HG03139 (cell line): ENCODE data around the gene SH3PXD2A.
"Not testable (repeated sequence)": the region's sequence is repeated elsewhere in the genome, so short reads cannot be mapped to it uniquely, and the experiment has no call there.

ENCODE experiments used
- ATAC-seq: cut with Tn5 transposase; IDR thresholded peaks from one replicate; pipeline ENCODE4 v1.9.1; 2021; ENCODE audit not compliant: unreplicated experiment

Gene SH3PXD2A

GRCh38 chr10:103649654-103650423, 205.5 kb downstream of the SH3PXD2A start:
- no peak for ATAC-seq

- no peak for ATAC-seq
These were observed 206.5 kb downstream of the SH3PXD2A start for GRCh38 chr10:103648636-103649532.

- no peak for ATAC-seq
These were observed 207.1 kb downstream of the SH3PXD2A start for GRCh38 chr10:103648251-103648635.

- no peak for ATAC-seq
These were observed 209.1 kb downstream of the SH3PXD2A start for GRCh38 chr10:103646304-103646703.

- no peak for ATAC-seq
These were observed 210.0 kb downstream of the SH3PXD2A start for GRCh38 chr10:103645141-103646054.

GRCh38 chr10:103643381-103643780, 212.0 kb downstream of the SH3PXD2A start:
- no peak for ATAC-seq

GRCh38 chr10:103641326-103641725, 214.1 kb downstream of the SH3PXD2A start:
- ATAC-seq, result no peak

GRCh38 chr10:103640436-103641181, 214.8 kb downstream of the SH3PXD2A start:
- ATAC-seq, result no peak

GRCh38 chr10:103638948-103639347, 216.4 kb downstream of the SH3PXD2A start:
- ATAC-seq, result no peak

GRCh38 chr10:103637927-103638557, 217.3 kb downstream of the SH3PXD2A start:
- ATAC-seq, result no peak

- ATAC-seq, result no peak
These were observed 218.4 kb downstream of the SH3PXD2A start for GRCh38 chr10:103637011-103637410.

GRCh38 chr10:103636492-103636891, 218.9 kb downstream of the SH3PXD2A start:
- ATAC-seq, result no peak

- no peak for ATAC-seq
These were observed 219.8 kb downstream of the SH3PXD2A start for GRCh38 chr10:103635580-103635979.

GRCh38 chr10:103633846-103634245, 221.5 kb downstream of the SH3PXD2A start:
- no peak for ATAC-seq

- ATAC-seq, result not testable (repeated sequence)
These were observed 222.5 kb downstream of the SH3PXD2A start for GRCh38 chr10:103632871-103633270.

- ATAC-seq, result no peak
These were observed 223.1 kb downstream of the SH3PXD2A start for GRCh38 chr10:103632247-103632642.

GRCh38 chr10:103630156-103630555, 225.2 kb downstream of the SH3PXD2A start:
- no peak for ATAC-seq

- ATAC-seq, result no peak
These were observed 225.8 kb downstream of the SH3PXD2A start for GRCh38 chr10:103629581-103629980.

GRCh38 chr10:103627893-103628292, 227.5 kb downstream of the SH3PXD2A start:
- no peak for ATAC-seq
